HepG2 (cell line): ENCODE results near the gene SAE1. TPM values are rescaled to one million over a fixed set of nuclear protein-coding genes. Genes with fewer than 3 reads are reported as not detected.
A peak's percentile ranks its signal among the peaks of the same experiment; 100 is the strongest.

Experiments
- ARNT ChIP-seq: fragments of 450-650 bp; IDR thresholded peaks from 2 replicates; pipeline ENCODE4 v1.6.1; 2017
- EED ChIP-seq: sonication (generic); formaldehyde crosslinking; IDR thresholded peaks from 2 replicates; pipeline ENCODE4 v1.5.0; 2020; ENCODE audit warnings: mild to moderate bottlenecking, missing genetic modification reagents
- ETV5 ChIP-seq: IDR thresholded peaks from 2 replicates; pipeline ENCODE4 v1.6.1; 2018; ENCODE audit warnings: missing biosample characterization, missing genetic modification reagents, inconsistent platforms, borderline replicate concordance
- FLYWCH1 ChIP-seq: sonication (generic); formaldehyde crosslinking; IDR thresholded peaks from 2 replicates; pipeline ENCODE4 v1.8.1; 2023; ENCODE audit warnings: mild to moderate bottlenecking, missing genetic modification reagents
- GLI4 ChIP-seq: sonication (generic); formaldehyde crosslinking; IDR thresholded peaks from 2 replicates; pipeline ENCODE4 v1.5.1; 2020; ENCODE audit warnings: missing genetic modification reagents, mild to moderate bottlenecking, moderate library complexity, borderline replicate concordance
- GZF1 ChIP-seq: sonication (generic); formaldehyde crosslinking; IDR thresholded peaks from 2 replicates; pipeline ENCODE4 v1.5.1; 2020; ENCODE audit warnings: mild to moderate bottlenecking, missing genetic modification reagents
- IKZF4 ChIP-seq: sonication (generic); formaldehyde crosslinking; IDR thresholded peaks from 2 replicates; pipeline ENCODE4 v1.5.1; 2020; ENCODE audit warnings: borderline replicate concordance, mild to moderate bottlenecking, low read depth, missing genetic modification reagents; ENCODE audit errors: not compliant biosample characterization
- KDM4B ChIP-seq: sonication (generic); formaldehyde crosslinking; IDR thresholded peaks from 2 replicates; pipeline ENCODE4 v1.4.0; 2020; ENCODE audit warnings: missing genetic modification reagents
- LCORL ChIP-seq, 2 experiments: fragments of 450-650 bp in 1 of 2; sonication (generic) in 1 of 2; formaldehyde crosslinking in 1 of 2; IDR thresholded peaks; 2 replicates each; pipeline versions ENCODE4 v1.5.0 to v1.6.1; 2017 to 2020; ENCODE audit warnings: antibody characterized with exemption in 1 of 2, missing genetic modification reagents in 1 of 2
- MBD4 ChIP-seq: IDR thresholded peaks from 2 replicates; pipeline ENCODE4 v1.6.1; 2012; ENCODE audit warnings: low read length, inconsistent platforms, borderline replicate concordance
- NFIC ChIP-seq: IDR thresholded peaks from 2 replicates; pipeline ENCODE4 v1.6.1; 2012; ENCODE audit warnings: mild to moderate bottlenecking, low read length, inconsistent platforms
- PITX1 ChIP-seq: sonication (generic); formaldehyde crosslinking; IDR thresholded peaks from 2 replicates; pipeline ENCODE4 v1.5.1; 2020; ENCODE audit warnings: mild to moderate bottlenecking, missing genetic modification reagents
- PRPF4 ChIP-seq: fragments of 200-400 bp; formaldehyde crosslinking; IDR thresholded peaks from 2 replicates; pipeline ENCODE4 v1.6.1; 2016; ENCODE audit warnings: low read length, low read depth; ENCODE audit not compliant: poor library complexity, severe bottlenecking
- SMAD3 ChIP-seq: sonication (generic); formaldehyde crosslinking; IDR thresholded peaks from 2 replicates; pipeline ENCODE4 v1.4.0; 2020; ENCODE audit warnings: missing genetic modification reagents
- TBX2 ChIP-seq: sonication (generic); formaldehyde crosslinking; IDR thresholded peaks from 2 replicates; pipeline ENCODE4 v1.5.0; 2020; ENCODE audit warnings: missing genetic modification reagents, mild to moderate bottlenecking, borderline replicate concordance
- ZNF232 ChIP-seq: sonication (generic); formaldehyde crosslinking; IDR thresholded peaks from 2 replicates; pipeline ENCODE4 v1.4.0; 2020; ENCODE audit warnings: missing genetic modification reagents, borderline replicate concordance
- ZNF260 ChIP-seq: sonication (generic); formaldehyde crosslinking; IDR thresholded peaks from 2 replicates; pipeline ENCODE4 v1.4.0; 2020; ENCODE audit warnings: missing genetic modification reagents, low read depth, mild to moderate bottlenecking, borderline replicate concordance
- ZNF354B ChIP-seq: sonication (generic); formaldehyde crosslinking; IDR thresholded peaks from 2 replicates; pipeline ENCODE4 v1.8.0; 2022; ENCODE audit warnings: mild to moderate bottlenecking, missing genetic modification reagents
- ZNF546 ChIP-seq: sonication (generic); formaldehyde crosslinking; conservative IDR thresholded peaks from 2 replicates; pipeline ENCODE4 v1.8.1; 2023; ENCODE audit warnings: mild to moderate bottlenecking, missing genetic modification reagents
- ZNF558 ChIP-seq: sonication (generic); formaldehyde crosslinking; IDR thresholded peaks from 2 replicates; pipeline ENCODE4 v1.9.0; 2022; ENCODE audit warnings: mild to moderate bottlenecking, missing genetic modification reagents, borderline replicate concordance
- ZNF615 ChIP-seq: sonication (generic); formaldehyde crosslinking; IDR thresholded peaks from 2 replicates; pipeline ENCODE4 v1.5.0; 2020; ENCODE audit warnings: mild to moderate bottlenecking, missing genetic modification reagents, borderline replicate concordance
- ZNF737 ChIP-seq: sonication (generic); formaldehyde crosslinking; IDR thresholded peaks from 2 replicates; pipeline ENCODE4 v1.5.0; 2020; ENCODE audit warnings: missing genetic modification reagents, mild to moderate bottlenecking, borderline replicate concordance
- ZSCAN25 ChIP-seq: sonication (generic); formaldehyde crosslinking; IDR thresholded peaks from 2 replicates; pipeline ENCODE4 v1.8.0; 2022; ENCODE audit warnings: mild to moderate bottlenecking, missing genetic modification reagents
- polyA plus RNA-seq, 8 experiments: library from polyadenylated mRNA; depleted of rRNA in 3 of 8; stranded (reverse) in 7 of 8; unstranded in 1 of 8; fragments of >200 nt; fragmentation: Illumina TruSeq in 4 of 8; extraction: Trizol in 4 of 8; gene quantifications; 2 replicates each; pipeline versions ENCODE4 v1.2.1 to v1.2.3, GENCODE V29; 2011 to 2016; ENCODE audit warnings: low read depth in 4 of 8, missing spikeins in 1 of 8, mixed read lengths in 1 of 8; ENCODE audit not compliant: insufficient read depth in 1 of 8
- total RNA-seq, 5 experiments: library from RNA; depleted of rRNA; stranded (reverse); fragments of >200 nt; fragmentation: Illumina TruSeq; extraction: Trizol; gene quantifications; 2 replicates each; pipeline ENCODE4 v1.2.3, GENCODE V29; 2016; ENCODE audit warnings: low read depth in 1 of 5
- TF ChIP-seq, protein P1 (sequence below): sonication (generic); formaldehyde crosslinking; IDR thresholded peaks from 2 replicates; pipeline ENCODE4 v1.5.0; 2020; ENCODE audit warnings: missing genetic modification reagents
- TF ChIP-seq, protein P2 (sequence below): sonication (generic); formaldehyde crosslinking; IDR thresholded peaks from 2 replicates; pipeline ENCODE4 v1.4.0; 2020; ENCODE audit warnings: mild to moderate bottlenecking, missing genetic modification reagents
- TF ChIP-seq, protein P3 (sequence below): sonication (generic); formaldehyde crosslinking; IDR thresholded peaks from 2 replicates; pipeline ENCODE4 v1.5.0; 2020; ENCODE audit warnings: missing genetic modification reagents

The SAE1 gene
- total and polyA plus RNA-seq, 2 of the 13 experiments (the other 11 are each of a cell fraction or from before 2014, with no cell fraction given), result 87.6 to 197 TPM

DNA sequence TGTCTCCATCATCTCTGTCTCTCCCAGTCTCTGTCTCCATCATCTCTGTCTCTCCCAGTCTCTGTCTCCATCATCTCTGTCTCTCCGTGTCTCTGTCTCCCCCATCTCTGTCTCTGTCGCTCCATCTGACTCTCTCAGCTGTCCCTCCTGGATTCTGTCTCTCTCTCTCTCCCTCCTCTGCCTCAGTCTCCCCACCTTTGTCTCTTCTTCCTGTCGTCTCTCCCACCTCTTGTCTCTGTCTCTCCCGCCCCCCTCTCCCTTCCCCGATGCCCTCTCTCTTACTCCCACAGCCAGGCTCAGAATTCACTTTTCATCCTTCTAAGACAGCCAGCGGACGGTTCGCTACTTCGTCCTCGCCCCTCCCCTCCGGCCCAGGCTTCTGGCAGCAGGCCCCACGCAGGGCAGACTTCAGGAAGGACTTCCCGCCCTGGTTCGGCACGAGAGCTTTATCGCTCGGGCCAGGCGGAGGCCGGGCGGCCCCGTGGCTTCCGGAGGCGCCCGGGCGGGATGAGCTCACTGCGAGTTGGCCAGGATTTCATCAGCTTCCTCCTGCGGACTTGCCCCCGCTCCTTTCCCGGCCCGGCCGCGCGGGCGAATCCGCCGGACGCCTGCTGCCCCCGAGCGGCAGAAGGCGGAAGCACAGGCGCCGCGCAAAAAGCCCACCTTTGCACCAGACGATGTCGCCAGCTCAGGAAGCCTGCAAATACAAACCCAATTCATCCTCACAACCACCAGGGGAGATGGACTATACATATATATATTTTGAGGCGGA is 113.3 kb downstream of the SAE1 start (continued):
- TF ChIP-seq ZNF354B (CRISPR knock-in tag) (no peak), ZNF737 (CRISPR knock-in tag) (no peak), NFIC (no peak), ZSCAN25 (CRISPR knock-in tag) (no peak), PITX1 (CRISPR knock-in tag) (peak; percentile 70; the same call in 1 of the 2 replicates), MBD4 (no peak), ETV5 (CRISPR knock-in tag) (peak; percentile 99), LCORL (IDR thresholded peaks at IDR 0.05) (no peak), LCORL (CRISPR knock-in tag; IDR thresholded peaks at IDR 0.05) (peak; percentile 93), ZNF615 (CRISPR knock-in tag) (0 out of 2 replicates have a peak, but pooled peaks have one; percentile 83), ZNF260 (CRISPR knock-in tag) (no peak), SMAD3 (no peak), ZNF232 (no peak), EED (CRISPR knock-in tag) (no peak), GZF1 (CRISPR knock-in tag) (no peak), IKZF4 (CRISPR knock-in tag) (no peak), ZNF546 (CRISPR knock-in tag) (0 out of 2 replicates have a peak, but pooled peaks have one; percentile 56), ZNF558 (0 out of 2 replicates have a peak, but pooled peaks have one; percentile 32), KDM4B (peak; percentile 64; the same call in 1 of the 2 replicates), TBX2 (CRISPR knock-in tag) (peak; percentile 88), PRPF4 (no peak), ARNT (no peak), GLI4 (CRISPR knock-in tag) (no peak; the same call in 1 of the 2 replicates), FLYWCH1 (CRISPR knock-in tag) (peak; percentile 34; the same call in 1 of the 2 replicates)
- TF ChIP-seq, protein P1, sequence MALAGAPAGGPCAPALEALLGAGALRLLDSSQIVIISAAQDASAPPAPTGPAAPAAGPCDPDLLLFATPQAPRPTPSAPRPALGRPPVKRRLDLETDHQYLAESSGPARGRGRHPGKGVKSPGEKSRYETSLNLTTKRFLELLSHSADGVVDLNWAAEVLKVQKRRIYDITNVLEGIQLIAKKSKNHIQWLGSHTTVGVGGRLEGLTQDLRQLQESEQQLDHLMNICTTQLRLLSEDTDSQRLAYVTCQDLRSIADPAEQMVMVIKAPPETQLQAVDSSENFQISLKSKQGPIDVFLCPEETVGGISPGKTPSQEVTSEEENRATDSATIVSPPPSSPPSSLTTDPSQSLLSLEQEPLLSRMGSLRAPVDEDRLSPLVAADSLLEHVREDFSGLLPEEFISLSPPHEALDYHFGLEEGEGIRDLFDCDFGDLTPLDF (CRISPR knock-in tag), result peak; percentile 73; the same call in 1 of the 2 replicates
- TF ChIP-seq, protein P2, sequence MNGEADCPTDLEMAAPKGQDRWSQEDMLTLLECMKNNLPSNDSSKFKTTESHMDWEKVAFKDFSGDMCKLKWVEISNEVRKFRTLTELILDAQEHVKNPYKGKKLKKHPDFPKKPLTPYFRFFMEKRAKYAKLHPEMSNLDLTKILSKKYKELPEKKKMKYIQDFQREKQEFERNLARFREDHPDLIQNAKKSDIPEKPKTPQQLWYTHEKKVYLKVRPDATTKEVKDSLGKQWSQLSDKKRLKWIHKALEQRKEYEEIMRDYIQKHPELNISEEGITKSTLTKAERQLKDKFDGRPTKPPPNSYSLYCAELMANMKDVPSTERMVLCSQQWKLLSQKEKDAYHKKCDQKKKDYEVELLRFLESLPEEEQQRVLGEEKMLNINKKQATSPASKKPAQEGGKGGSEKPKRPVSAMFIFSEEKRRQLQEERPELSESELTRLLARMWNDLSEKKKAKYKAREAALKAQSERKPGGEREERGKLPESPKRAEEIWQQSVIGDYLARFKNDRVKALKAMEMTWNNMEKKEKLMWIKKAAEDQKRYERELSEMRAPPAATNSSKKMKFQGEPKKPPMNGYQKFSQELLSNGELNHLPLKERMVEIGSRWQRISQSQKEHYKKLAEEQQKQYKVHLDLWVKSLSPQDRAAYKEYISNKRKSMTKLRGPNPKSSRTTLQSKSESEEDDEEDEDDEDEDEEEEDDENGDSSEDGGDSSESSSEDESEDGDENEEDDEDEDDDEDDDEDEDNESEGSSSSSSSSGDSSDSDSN (CRISPR knock-in tag), result peak; percentile 92
- TF ChIP-seq, protein P3, sequence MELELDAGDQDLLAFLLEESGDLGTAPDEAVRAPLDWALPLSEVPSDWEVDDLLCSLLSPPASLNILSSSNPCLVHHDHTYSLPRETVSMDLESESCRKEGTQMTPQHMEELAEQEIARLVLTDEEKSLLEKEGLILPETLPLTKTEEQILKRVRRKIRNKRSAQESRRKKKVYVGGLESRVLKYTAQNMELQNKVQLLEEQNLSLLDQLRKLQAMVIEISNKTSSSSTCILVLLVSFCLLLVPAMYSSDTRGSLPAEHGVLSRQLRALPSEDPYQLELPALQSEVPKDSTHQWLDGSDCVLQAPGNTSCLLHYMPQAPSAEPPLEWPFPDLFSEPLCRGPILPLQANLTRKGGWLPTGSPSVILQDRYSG (CRISPR knock-in tag), result peak; percentile 51; the same call in 1 of the 2 replicates
